Breast epithelium (tissue), 3 donors: ENCODE data around the gene RPS21.

Source experiments
- POLR2A ChIP-seq: fragments of 450-650 bp; IDR thresholded peaks from one replicate; pipeline ENCODE4 v1.6.1; 2016; ENCODE audit warnings: antibody characterized with exemption, mild to moderate bottlenecking, moderate library complexity
- TF ChIP-seq, protein P1 (sequence below), 3 donors: fragments of 450-650 bp; IDR thresholded peaks; one replicate each; pipeline ENCODE4 v1.5.1; 2016 to 2017; ENCODE audit warnings: antibody characterized with exemption in 3 of 3, mild to moderate bottlenecking in 3 of 3, moderate library complexity in 3 of 3

GRCh38 chr20:62396367-62397239 is 9.7 kb downstream of the RPS21 start:
- TF ChIP-seq POLR2A: no peak
- TF ChIP-seq, protein P1, sequence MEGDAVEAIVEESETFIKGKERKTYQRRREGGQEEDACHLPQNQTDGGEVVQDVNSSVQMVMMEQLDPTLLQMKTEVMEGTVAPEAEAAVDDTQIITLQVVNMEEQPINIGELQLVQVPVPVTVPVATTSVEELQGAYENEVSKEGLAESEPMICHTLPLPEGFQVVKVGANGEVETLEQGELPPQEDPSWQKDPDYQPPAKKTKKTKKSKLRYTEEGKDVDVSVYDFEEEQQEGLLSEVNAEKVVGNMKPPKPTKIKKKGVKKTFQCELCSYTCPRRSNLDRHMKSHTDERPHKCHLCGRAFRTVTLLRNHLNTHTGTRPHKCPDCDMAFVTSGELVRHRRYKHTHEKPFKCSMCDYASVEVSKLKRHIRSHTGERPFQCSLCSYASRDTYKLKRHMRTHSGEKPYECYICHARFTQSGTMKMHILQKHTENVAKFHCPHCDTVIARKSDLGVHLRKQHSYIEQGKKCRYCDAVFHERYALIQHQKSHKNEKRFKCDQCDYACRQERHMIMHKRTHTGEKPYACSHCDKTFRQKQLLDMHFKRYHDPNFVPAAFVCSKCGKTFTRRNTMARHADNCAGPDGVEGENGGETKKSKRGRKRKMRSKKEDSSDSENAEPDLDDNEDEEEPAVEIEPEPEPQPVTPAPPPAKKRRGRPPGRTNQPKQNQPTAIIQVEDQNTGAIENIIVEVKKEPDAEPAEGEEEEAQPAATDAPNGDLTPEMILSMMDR (IDR thresholded peaks at IDR 0.05): no peak
